HG03196 (cell line): Measurements from ENCODE around the gene KPNB1.
"Not testable (repeated sequence)": the region's sequence is repeated elsewhere in the genome, so short reads cannot be mapped to it uniquely, and the experiment has no call there.

Experiments used
- ATAC-seq: cut with Tn5 transposase; IDR thresholded peaks from one replicate; pipeline ENCODE4 v1.9.1; 2021; ENCODE audit not compliant: unreplicated experiment

KPNB1 gene

DNA sequence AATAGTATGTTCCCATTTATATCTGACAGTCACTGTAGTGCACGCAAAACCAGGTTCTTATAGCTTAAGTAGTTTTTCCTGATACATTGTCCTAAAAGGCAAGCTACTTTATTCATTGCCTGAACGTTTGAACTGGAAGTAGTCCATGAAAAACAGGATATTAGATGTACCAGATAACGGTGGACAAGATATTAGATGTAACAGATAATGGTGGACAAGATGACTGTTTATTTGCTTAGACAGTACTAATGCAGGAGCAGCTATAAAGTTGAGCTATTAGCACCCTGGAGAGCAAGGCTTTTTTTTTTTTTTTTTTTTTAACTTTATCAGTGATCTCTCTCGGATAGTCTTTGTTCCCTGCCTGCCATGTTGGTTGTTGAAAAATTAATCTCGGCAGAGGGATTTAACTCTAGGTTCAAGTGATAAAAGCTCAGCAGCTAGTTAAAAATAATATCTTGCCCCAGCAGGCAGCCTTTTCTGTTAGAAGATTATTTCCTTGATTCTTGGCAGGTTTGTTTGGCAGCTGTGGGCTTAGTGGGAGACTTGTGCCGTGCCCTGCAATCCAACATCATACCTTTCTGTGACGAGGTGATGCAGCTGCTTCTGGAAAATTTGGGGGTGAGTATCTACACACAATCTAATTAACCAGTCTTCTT is 26.9 kb downstream of the KPNB1 start:
- no peak for ATAC-seq

- ATAC-seq, result no peak
Observed at GRCh38 chr17:47678196-47678595, 28.5 kb downstream of the KPNB1 start.

GRCh38 chr17:47682138-47682537 is 32.4 kb downstream of the KPNB1 start:
- no peak for ATAC-seq

GRCh38 chr17:47682727-47683126 is 33.0 kb downstream of the KPNB1 start:
- not testable (repeated sequence) for ATAC-seq

GRCh38 chr17:47684025-47684424 is 34.3 kb downstream of the KPNB1 start:
- no peak for ATAC-seq

- no peak for ATAC-seq
Observed at GRCh38 chr17:47684535-47685193, 34.9 kb downstream of the KPNB1 start.

GRCh38 chr17:47685556-47686275 is 36.0 kb downstream of the KPNB1 start:
- no peak for ATAC-seq

- ATAC-seq, result no peak
Observed at GRCh38 chr17:47686276-47686635, 36.5 kb downstream of the KPNB1 start.

DNA sequence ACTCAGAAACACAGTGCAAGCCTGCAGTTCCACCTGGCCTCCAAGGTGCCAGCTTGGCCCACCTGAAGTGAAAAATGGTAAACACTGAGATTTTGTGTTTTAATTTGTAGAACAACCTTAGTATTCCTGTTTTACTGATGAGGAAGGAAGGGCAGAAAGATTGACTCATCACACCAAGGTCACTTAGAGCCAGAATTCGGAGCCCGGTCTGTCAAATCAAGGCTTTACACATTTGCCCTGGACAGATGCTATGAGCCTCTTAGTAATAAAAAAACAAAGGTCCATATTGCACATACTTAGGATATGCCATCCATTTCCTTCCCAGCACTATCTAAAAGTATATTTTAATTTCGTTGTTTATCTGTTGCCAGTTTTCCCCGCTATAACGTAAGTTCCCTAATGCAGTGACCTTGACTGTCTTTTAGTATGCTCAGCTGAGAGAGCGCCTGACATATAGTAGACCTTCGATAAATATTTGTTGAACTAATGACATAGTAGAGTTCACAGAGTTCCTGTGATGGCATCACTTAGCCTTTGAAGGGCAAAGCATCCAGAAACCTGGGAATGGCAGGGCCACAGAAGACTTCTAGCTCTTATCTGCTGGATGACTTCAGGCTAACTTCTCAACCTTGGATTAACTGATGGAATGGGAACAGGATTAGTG is 37.1 kb downstream of the KPNB1 start:
- no peak for ATAC-seq

DNA sequence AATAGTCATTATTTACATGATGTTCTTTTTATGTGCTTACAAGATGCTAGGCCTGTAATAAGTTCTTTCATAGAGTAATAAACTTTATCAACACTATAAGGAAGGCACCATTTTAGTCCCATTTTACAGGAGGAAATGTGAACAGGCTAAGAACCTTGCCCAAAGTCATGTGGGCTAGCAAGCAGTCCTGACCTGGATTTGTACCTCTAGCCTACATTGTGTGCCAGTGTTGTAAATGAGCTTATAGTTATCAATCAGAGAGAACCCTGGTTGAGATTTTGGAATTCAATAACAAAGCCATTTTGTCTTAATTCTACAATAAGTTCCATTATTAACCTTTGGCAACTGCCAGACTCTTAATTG is 37.6 kb downstream of the KPNB1 start:
- ATAC-seq, result no peak

GRCh38 chr17:47687748-47688147 is 38.0 kb downstream of the KPNB1 start:
- no peak for ATAC-seq

GRCh38 chr17:47690121-47690520 is 40.4 kb downstream of the KPNB1 start:
- no peak for ATAC-seq

DNA sequence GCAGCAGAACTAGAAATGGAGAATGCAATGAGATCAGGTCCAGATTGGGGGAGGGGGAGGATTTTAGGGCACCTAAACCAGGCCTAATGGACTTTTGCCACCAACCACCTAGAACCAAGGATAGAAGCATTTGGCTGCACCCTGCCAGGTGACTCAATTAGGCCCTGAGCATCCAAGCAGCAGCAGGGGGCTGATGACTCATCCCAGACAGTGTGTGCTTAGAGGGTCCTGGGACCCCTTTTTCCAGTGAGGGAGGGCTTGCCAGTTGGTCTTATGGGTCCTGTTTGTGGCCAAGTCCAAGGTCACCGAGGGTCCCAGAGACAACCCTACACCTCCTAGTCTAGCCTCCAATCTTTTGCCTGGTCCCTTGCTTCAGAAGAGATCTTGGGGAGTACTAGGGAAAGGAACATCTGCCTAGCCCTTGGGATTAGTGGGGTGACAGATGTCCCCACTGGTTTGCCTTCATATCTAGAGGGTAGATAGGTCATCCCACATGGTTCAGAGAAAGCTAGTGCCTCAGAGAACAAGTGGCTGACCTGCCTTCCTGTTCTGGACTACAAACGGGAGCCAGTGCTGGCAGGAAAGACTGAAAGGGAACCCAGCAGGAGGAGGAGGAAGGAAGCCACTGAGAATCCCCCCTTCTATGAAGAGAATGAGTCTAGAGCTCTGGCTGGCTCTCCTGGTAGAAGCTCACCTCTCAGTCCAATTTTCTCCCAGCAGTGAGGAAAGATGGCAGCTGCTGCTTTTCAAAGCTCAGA is 42.6 kb downstream of the KPNB1 start:
- ATAC-seq, result no peak

GRCh38 chr17:47692895-47693730 is 43.4 kb downstream of the KPNB1 start:
- ATAC-seq, result no peak

GRCh38 chr17:47693731-47694580 is 44.2 kb downstream of the KPNB1 start, which contains the start of gene TBKBP1:
Gene TBKBP1 (plus strand): TSS chr17:47694161. CDS start chr17:47696113, 1,952 bp downstream.
- no peak for ATAC-seq

GRCh38 chr17:47694581-47695428 is 45.1 kb downstream of the KPNB1 start:
- no peak for ATAC-seq

DNA sequence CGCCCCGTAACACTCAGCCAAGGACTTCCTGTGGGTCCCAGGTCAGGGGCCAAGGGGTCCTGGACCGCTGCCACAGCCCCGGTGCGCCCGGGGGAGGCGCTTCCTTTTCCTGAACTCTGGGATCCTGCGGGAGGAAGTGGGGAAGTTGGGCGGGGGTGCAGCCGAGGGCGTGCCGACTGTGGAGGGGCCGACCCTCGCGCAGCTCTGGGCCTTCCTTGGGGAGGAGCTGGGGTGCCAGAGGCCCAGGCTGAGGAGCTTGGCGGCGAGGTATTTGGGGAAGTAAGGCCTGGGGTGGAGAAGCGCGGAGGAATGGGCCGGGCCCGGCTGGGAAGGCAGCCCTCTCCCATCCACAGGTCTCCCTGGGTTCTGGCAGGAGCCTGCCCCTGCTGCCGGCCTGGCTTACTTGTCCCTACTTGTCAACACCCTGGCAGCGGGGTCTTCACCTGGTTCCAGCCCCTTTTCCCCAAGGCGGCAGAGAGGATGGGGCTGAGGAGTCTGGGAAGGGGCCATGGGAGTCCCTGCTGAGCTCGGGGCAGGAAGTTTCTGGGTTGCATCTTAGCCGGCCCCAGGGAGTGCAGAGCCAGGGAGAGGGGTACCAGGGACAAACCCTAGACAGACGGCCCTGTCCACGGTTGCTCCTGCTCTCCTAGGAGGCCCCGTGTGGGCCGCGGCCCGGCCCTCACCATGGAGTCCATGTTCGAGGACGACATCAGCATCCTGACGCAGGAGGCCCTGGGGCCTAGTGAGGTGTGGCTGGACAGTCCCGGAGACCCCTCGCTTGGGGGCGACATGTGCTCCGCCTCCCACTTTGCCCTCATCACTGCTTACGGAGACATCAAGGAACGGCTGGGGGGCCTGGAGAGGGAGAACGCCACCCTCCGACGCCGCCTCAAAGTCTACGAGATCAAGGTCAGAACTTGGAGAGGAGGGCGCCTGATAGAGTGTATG is 46.0 kb downstream of the KPNB1 start:
- ATAC-seq, result no peak
